DND-41 (cell line): ENCODE results near the gene RALY.

Source experiments
- ATAC-seq: fragments of 200-7000 bp; cut with Tn5 transposase; 3 replicates; pipeline ENCODE4 v1.9.1; 2021; ENCODE audit warnings: low read depth; ENCODE audit not compliant: insufficient read depth
- DNase-seq: peaks from one replicate; pipeline ENCODE4 v3.0.0-alpha.2; 2020
- H2AFZ ChIP-seq: 2 replicates; pipeline ENCODE4 v1.6.0; 2012; ENCODE audit warnings: low read depth, low read length
- H3K27ac ChIP-seq: 2 replicates; pipeline ENCODE4 v1.5.1; 2012; ENCODE audit warnings: low read length, inconsistent platforms
- H3K27me3 ChIP-seq: fragments of 200-600 bp; sonication (generic); 2 replicates; pipeline ENCODE4 v1.6.0; 2012; ENCODE audit warnings: low read length, mild to moderate bottlenecking, inconsistent platforms; ENCODE audit not compliant: insufficient read depth, poor library complexity
- H3K36me3 ChIP-seq: 2 replicates; pipeline ENCODE4 v1.5.1; 2012; ENCODE audit warnings: low read length, inconsistent platforms; ENCODE audit not compliant: insufficient read depth
- H3K4me1 ChIP-seq: 2 replicates; pipeline ENCODE4 v1.5.1; 2012; ENCODE audit warnings: mild to moderate bottlenecking, low read length; ENCODE audit not compliant: insufficient read depth
- H3K4me2 ChIP-seq: 2 replicates; pipeline ENCODE4 v1.6.0; 2012; ENCODE audit warnings: mild to moderate bottlenecking, moderate library complexity, low read length, inconsistent platforms; ENCODE audit not compliant: insufficient read depth
- H3K4me3 ChIP-seq, 2 experiments: fragments of 200-600 bp in 1 of 2; shearing (Covaris generic) in 1 of 2; 2 replicates each; pipeline ENCODE4 v1.5.1; 2012 to 2016; ENCODE audit warnings: inconsistent platforms in 2 of 2, low read length in 2 of 2, mild to moderate bottlenecking in 2 of 2, low read depth in 1 of 2, moderate library complexity in 1 of 2
- H3K79me2 ChIP-seq: 2 replicates; pipeline ENCODE4 v1.6.0; 2012; ENCODE audit warnings: low read length, inconsistent platforms; ENCODE audit not compliant: insufficient read depth
- H3K9ac ChIP-seq: 2 replicates; pipeline ENCODE4 v1.6.0; 2012; ENCODE audit warnings: low read depth, mild to moderate bottlenecking, inconsistent platforms, low read length, moderate library complexity
- H3K9me3 ChIP-seq: 2 replicates; pipeline ENCODE4 v1.5.1; 2012; ENCODE audit warnings: low read length, moderate library complexity, mild to moderate bottlenecking, inconsistent platforms; ENCODE audit not compliant: insufficient read depth, severe bottlenecking
- H4K20me1 ChIP-seq: 2 replicates; pipeline ENCODE4 v1.6.0; 2012; ENCODE audit warnings: low read length; ENCODE audit not compliant: insufficient read depth
- CTCF ChIP-seq: IDR thresholded peaks from 2 replicates; pipeline ENCODE4 v1.5.1; 2012; ENCODE audit warnings: borderline replicate concordance, low read length, moderate library complexity, mild to moderate bottlenecking; ENCODE audit not compliant: poor library complexity, severe bottlenecking; ENCODE audit errors: extremely low read depth
- EZH2 ChIP-seq: IDR thresholded peaks from 3 replicates; pipeline ENCODE4 v1.6.1; 2012; ENCODE audit warnings: borderline replicate concordance, low read depth, mild to moderate bottlenecking, moderate library complexity, low read length, inconsistent platforms; ENCODE audit not compliant: severe bottlenecking

The RALY gene

GRCh38 chr20:34052414-34052813 lies 58.7 kb downstream of the RALY start:
- peaks cover 97% of the 10 kb centered on the region for H3K79me2 ChIP-seq
- H3K4me1 ChIP-seq, result no peaks in the 10 kb centered on the region

GRCh38 chr20:34055290-34055689 lies 61.6 kb downstream of the RALY start:
- Histone ChIP-seq H3K79me2 (peaks cover 98% of the 10 kb centered on the region), H3K4me3 (no peak overlapping the region), H3K36me3 (peaks cover 22% of the 10 kb centered on the region), H3K27ac (no peak overlapping the region), H3K9ac (no peak overlapping the region), H3K4me2 (no peak overlapping the region), H4K20me1 (peaks cover 95% of the 10 kb centered on the region), H2AFZ (no peak overlapping the region), H3K9me3 (no peaks in the 10 kb centered on the region), H3K27me3 (no peaks in the 10 kb centered on the region), H3K4me1 (0 out of 2 replicates have a peak, but pooled peaks cover 7% of the 10 kb centered on the region)
- DNase-seq (no peak), ATAC-seq (no peak)
- TF ChIP-seq CTCF (no peak), EZH2 (no peak)

More at GRCh38 chr20:34052414-34052813, 58.7 kb downstream of the RALY start:
- no peak for ATAC-seq
- no peak for DNase-seq
- no peaks in the 10 kb centered on the region for H3K27me3 ChIP-seq
- TF ChIP-seq EZH2 (no peak), CTCF (no peak)
- no peak overlapping the region for H3K4me2 ChIP-seq
- no peak overlapping the region for H3K27ac ChIP-seq
- H3K36me3 ChIP-seq, result peaks cover 17% of the 10 kb centered on the region; the same call in 1 of the 2 replicates
- no peaks in the 10 kb centered on the region for H3K9me3 ChIP-seq
- no peak overlapping the region for H2AFZ ChIP-seq
- no peak overlapping the region for H3K4me3 ChIP-seq
- no peak overlapping the region for H3K9ac ChIP-seq
- H4K20me1 ChIP-seq, result peaks cover 94% of the 10 kb centered on the region

- Histone ChIP-seq H3K9me3 (no peaks in the 10 kb centered on the region), H3K9ac (no peak overlapping the region), H3K4me3 (no peak overlapping the region), H3K4me1 (0 out of 2 replicates have a peak, but pooled peaks cover 7% of the 10 kb centered on the region), H3K27ac (no peak overlapping the region), H2AFZ (no peak overlapping the region), H3K27me3 (no peaks in the 10 kb centered on the region), H3K36me3 (peaks cover 51% of the 10 kb centered on the region), H3K4me2 (no peak overlapping the region), H4K20me1 (peaks cover 93% of the 10 kb centered on the region), H3K79me2 (peaks cover 98% of the 10 kb centered on the region)
- ATAC-seq (peak; percentile 91), DNase-seq (peak; percentile 54)
- TF ChIP-seq CTCF (no peak), EZH2 (no peak)
These were observed 65.1 kb downstream of the RALY start for GRCh38 chr20:34058831-34059230.
